Erythroblast (primary cell): ENCODE results near the gene CSN3.
"Not testable (repeated sequence)": the region's sequence is repeated elsewhere in the genome, so short reads cannot be mapped to it uniquely, and the experiment has no call there.

Experiments used
- GATA1 ChIP-seq: IDR thresholded peaks from 2 replicates; pipeline ENCODE4 v1.6.1; 2011; ENCODE audit warnings: low read depth, mild to moderate bottlenecking, control low read depth, low read length, moderate library complexity
- POLR2A ChIP-seq: IDR thresholded peaks from 2 replicates; pipeline ENCODE4 v1.6.1; 2011; ENCODE audit warnings: mild to moderate bottlenecking, low read length

DNA sequence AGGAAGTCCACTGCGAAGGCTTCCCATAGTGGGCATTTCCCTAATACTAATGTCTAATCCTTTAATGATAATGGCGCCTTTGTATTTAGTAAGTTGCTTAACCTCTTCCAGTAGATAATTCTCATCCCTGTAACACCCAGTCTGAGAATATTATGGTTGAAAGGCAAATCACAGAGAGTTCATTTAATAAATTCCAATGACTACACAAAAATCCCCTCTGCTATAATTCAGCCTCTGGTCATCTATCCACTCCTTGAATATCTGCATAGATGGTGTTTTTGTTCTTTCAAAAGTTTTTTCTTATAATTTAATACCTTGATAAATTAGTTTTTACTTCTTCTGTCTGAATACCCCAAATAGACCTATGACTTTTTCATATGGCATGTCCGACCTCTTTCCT, 21.0 kb upstream of the CSN3 start:
- TF ChIP-seq POLR2A, GATA1: not testable (repeated sequence)
